NT2/D1 (cell line): ENCODE data around the gene CACNA1D.

Source experiments
- DNase-seq: peaks from one replicate; pipeline ENCODE4 v3.0.0-alpha.2; 2011; ENCODE audit warnings: low read depth, low spot score
- H3K27me3 ChIP-seq: 2 replicates; pipeline ENCODE4 v1.6.0; 2011; ENCODE audit warnings: mild to moderate bottlenecking; ENCODE audit not compliant: insufficient read length, insufficient read depth
- H3K36me3 ChIP-seq: 2 replicates; pipeline ENCODE4 v1.6.1; 2011; ENCODE audit warnings: mild to moderate bottlenecking, low read length, mixed read lengths; ENCODE audit not compliant: insufficient read depth, insufficient read length
- H3K4me1 ChIP-seq: 2 replicates; pipeline ENCODE4 v1.5.1; 2011; ENCODE audit not compliant: insufficient read depth, insufficient read length
- H3K4me3 ChIP-seq: 2 replicates; pipeline ENCODE4 v1.5.1; 2011; ENCODE audit warnings: low read depth; ENCODE audit not compliant: insufficient read length
- H3K9ac ChIP-seq: 2 replicates; pipeline ENCODE4 v1.6.0; 2011; ENCODE audit warnings: low read depth; ENCODE audit not compliant: insufficient read length
- H3K9me3 ChIP-seq: 2 replicates; pipeline ENCODE4 v1.5.1; 2011; ENCODE audit warnings: mild to moderate bottlenecking, low read length; ENCODE audit not compliant: insufficient read depth
- SUZ12 ChIP-seq: IDR thresholded peaks from 2 replicates; pipeline ENCODE4 v1.6.1; 2011; ENCODE audit not compliant: insufficient read length, insufficient read depth; ENCODE audit errors: extremely low read depth
- YY1 ChIP-seq: IDR thresholded peaks from 2 replicates; pipeline ENCODE4 v1.6.1; 2011; ENCODE audit not compliant: insufficient read length, insufficient read depth
- ZNF274 ChIP-seq: IDR thresholded peaks from 2 replicates; pipeline ENCODE4 v1.6.1; 2011; ENCODE audit warnings: mild to moderate bottlenecking, low read depth, low read length

The CACNA1D gene

DNA sequence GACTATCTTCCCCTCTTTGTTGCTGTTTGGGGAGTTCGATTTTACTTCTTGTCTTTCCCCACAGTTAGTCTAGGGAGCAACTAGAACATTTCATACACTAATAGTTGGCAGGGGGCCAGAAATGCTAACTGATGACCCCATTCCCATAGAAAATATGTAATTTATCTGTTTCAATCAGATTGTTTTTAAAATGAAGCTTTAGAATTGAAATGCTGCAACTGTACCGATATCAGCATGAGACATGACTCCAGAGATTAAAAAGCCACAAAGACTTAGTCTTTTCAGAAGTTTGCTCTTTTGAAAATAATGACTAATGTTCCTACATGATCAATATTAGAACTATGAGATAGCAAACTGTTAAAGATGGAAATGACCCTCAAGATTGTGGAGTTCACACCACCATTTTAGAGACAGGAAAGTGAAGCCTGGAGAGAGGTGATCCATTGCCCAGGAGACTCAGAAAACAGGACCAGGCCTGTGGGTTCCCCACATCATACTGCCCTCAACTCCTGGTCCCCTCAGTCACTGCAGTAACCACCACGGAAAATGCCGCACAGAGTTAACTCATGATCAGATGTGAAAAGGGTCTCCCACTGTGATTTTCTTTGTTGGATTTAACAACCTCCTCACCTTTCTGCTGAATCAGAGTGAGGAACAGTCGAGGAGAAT lies 221.5 kb downstream of the CACNA1D start:
- no peaks in the 10 kb centered on the region for H3K9me3 ChIP-seq
- H3K9ac ChIP-seq = no peak overlapping the region
- TF ChIP-seq SUZ12 = no peak
- no peak for TF ChIP-seq YY1
- TF ChIP-seq ZNF274 = no peak
- no peak for DNase-seq
- H3K27me3 ChIP-seq = no peaks in the 10 kb centered on the region
- H3K36me3 ChIP-seq = no peaks in the 10 kb centered on the region
- H3K4me1 ChIP-seq = peaks cover 8% of the 10 kb centered on the region
- H3K4me3 ChIP-seq = no peak overlapping the region

DNA sequence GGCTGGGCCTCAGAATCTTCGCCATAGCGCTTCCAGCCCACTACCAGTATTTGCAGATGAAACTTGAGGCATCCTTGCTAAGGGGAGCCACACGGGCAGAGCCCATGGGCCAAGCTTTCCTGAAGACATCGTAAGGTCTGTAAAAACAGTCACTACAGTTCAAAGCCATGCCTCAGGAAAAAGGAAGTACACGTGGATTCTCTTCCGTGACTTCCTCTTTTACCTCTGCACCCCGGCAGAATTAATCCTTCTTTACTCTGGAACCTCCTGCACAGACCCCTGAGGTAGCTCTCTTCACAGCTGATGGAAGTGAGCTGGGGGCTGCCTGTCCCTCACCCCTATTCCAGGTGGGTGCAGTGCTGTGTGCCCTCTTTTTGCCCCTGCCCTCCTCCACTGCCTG lies 222.6 kb downstream of the CACNA1D start:
- no peak overlapping the region for H3K4me3 ChIP-seq
- no peaks in the 10 kb centered on the region for H3K27me3 ChIP-seq
- peaks cover 8% of the 10 kb centered on the region for H3K4me1 ChIP-seq
- TF ChIP-seq ZNF274 (no peak), YY1 (no peak), SUZ12 (no peak)
- H3K36me3 ChIP-seq = no peaks in the 10 kb centered on the region
- no peak for DNase-seq
- H3K9ac ChIP-seq = no peak overlapping the region
- no peaks in the 10 kb centered on the region for H3K9me3 ChIP-seq

DNA sequence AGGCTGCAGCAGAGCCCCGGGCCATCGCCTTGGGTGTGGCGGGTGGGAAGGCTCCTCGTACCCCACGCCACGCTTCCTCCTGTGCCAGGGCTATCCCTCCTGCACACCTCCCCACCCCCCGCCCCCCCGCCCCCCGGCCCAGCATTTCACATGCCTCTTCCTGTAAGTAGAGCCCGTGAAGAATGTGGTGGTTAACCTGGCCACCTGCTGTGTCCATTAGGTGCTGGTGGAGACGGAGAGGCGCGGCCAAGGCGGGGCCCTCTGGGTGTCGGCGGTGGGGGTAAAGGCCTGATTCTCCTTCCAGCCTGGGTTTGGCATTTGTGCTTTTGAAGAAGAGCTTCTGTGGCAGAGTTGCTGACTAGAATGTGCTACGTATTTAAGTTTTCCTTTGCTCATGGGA lies 224.1 kb downstream of the CACNA1D start:
- Histone ChIP-seq H3K27me3 (no peaks in the 10 kb centered on the region), H3K9me3 (no peaks in the 10 kb centered on the region), H3K4me3 (no peak overlapping the region), H3K9ac (no peak overlapping the region), H3K36me3 (no peaks in the 10 kb centered on the region), H3K4me1 (peaks cover 8% of the 10 kb centered on the region)
- DNase-seq = no peak
- no peak for TF ChIP-seq SUZ12

GRCh38 chr3:53719796-53720195 lies 225.4 kb downstream of the CACNA1D start:
- Histone ChIP-seq H3K4me3 (no peak overlapping the region), H3K27me3 (no peaks in the 10 kb centered on the region), H3K9ac (no peak overlapping the region), H3K36me3 (no peaks in the 10 kb centered on the region), H3K9me3 (no peaks in the 10 kb centered on the region), H3K4me1 (peaks cover 8% of the 10 kb centered on the region)
- no peak for DNase-seq
- no peak for TF ChIP-seq ZNF274
- TF ChIP-seq SUZ12 = no peak
- no peak for TF ChIP-seq YY1

DNA sequence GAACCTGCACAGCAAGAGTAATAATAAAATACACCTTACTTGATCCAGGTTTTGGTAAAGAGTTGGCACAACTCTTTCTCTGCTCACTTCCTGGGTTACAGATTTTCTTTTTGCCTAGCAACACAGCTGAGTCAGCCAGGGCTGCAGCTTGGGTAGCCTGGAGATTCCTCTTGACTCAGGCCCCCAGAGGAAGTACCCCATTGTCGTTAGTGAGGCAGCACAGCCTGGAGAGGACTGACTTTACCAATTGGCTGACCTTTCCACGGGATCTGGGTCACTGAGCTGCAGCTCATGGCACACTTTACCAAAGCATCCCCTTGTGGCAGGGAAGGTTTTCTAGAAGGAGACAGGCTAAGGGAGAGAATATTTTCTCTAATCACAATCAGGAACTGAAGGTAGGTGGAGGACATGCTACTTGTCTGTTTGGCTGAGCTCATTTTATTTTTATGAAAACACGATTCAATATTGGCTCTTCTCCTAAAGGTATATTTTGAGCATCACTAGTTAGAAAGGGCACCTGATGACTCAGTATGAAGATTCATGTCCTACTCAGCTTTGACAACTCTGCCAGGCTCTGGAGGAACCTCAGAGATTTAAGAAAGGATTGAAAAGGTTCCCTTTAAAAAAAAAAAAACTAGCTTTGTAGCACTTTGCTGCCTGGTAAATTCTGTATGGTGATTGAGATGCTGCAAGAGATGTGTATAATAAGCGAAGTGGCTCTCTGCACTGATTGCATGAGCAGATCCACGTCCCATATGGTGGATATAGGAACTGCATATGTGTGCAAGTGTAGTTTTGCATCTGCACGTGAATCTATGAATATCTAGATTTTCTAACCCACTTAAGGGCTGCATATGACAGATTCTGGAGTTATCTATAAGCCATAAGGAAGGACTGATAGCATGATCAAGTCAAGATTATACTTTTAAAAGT lies 227.0 kb downstream of the CACNA1D start:
- Histone ChIP-seq H3K9ac (no peak overlapping the region), H3K4me3 (no peak overlapping the region), H3K27me3 (no peaks in the 10 kb centered on the region), H3K4me1 (peaks cover 8% of the 10 kb centered on the region), H3K36me3 (no peaks in the 10 kb centered on the region), H3K9me3 (no peaks in the 10 kb centered on the region)
- no peak for TF ChIP-seq SUZ12
- DNase-seq = no peak

DNA sequence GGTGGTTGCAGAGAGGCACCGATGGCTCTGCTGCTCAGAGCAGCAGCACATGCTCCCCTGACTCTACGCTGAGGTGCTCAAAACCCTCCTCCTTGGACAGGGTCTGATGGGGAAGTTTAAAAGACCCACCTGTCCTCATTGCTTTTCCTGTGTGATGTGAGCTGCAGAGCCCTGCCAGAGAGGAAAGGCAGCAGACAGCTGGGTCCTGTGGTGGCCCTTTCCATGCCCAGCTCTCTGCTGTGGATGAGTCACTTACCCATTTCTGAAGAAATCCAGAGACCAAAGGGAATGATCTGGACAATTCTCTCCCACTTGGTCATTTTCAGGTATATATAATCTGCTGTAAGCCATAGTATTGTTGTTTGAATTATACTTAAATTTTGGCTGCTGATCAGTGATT lies 230.2 kb downstream of the CACNA1D start:
- H3K9ac ChIP-seq = no peak overlapping the region
- no peaks in the 10 kb centered on the region for H3K4me1 ChIP-seq
- H3K27me3 ChIP-seq = no peaks in the 10 kb centered on the region
- DNase-seq = no peak
- no peak overlapping the region for H3K4me3 ChIP-seq
- no peaks in the 10 kb centered on the region for H3K9me3 ChIP-seq
- H3K36me3 ChIP-seq = no peaks in the 10 kb centered on the region
- TF ChIP-seq ZNF274 (no peak), YY1 (no peak), SUZ12 (no peak)

GRCh38 chr3:53725387-53725995 lies 231.1 kb downstream of the CACNA1D start:
- Histone ChIP-seq H3K27me3 (no peaks in the 10 kb centered on the region), H3K9ac (no peak overlapping the region), H3K9me3 (no peaks in the 10 kb centered on the region), H3K4me1 (no peaks in the 10 kb centered on the region), H3K36me3 (no peaks in the 10 kb centered on the region), H3K4me3 (no peak overlapping the region)
- TF ChIP-seq ZNF274 = no peak
- no peak for TF ChIP-seq YY1
- TF ChIP-seq SUZ12 = no peak
- no peak for DNase-seq

GRCh38 chr3:53726643-53727042 lies 232.2 kb downstream of the CACNA1D start:
- TF ChIP-seq YY1 = no peak
- TF ChIP-seq ZNF274 = no peak
- TF ChIP-seq SUZ12 = no peak
- Histone ChIP-seq H3K27me3 (no peaks in the 10 kb centered on the region), H3K4me1 (no peaks in the 10 kb centered on the region), H3K4me3 (no peak overlapping the region), H3K9ac (no peak overlapping the region), H3K9me3 (no peaks in the 10 kb centered on the region), H3K36me3 (no peaks in the 10 kb centered on the region)
- DNase-seq = no peak
